DMS 273 (cell line): Measurements from ENCODE around the gene MALT1.
"Not testable (repeated sequence)": the region's sequence is repeated elsewhere in the genome, so short reads cannot be mapped to it uniquely, and the experiment has no call there.

Source experiments
- DNase-seq: peaks from one replicate; lab custom pipeline; 2025; ENCODE audit not compliant: unreplicated experiment; lab: John Stamatoyannopoulos, UW

Gene MALT1

GRCh38 chr18:58770601-58771000, 99.3 kb downstream of the MALT1 start:
- no peak for DNase-seq

GRCh38 chr18:58772161-58772560, 100.9 kb downstream of the MALT1 start:
- no peak for DNase-seq

GRCh38 chr18:58776084-58776483, 104.8 kb downstream of the MALT1 start:
- DNase-seq: peak; percentile 14

GRCh38 chr18:58776541-58776940, 105.3 kb downstream of the MALT1 start:
- DNase-seq: not testable (repeated sequence)

DNA sequence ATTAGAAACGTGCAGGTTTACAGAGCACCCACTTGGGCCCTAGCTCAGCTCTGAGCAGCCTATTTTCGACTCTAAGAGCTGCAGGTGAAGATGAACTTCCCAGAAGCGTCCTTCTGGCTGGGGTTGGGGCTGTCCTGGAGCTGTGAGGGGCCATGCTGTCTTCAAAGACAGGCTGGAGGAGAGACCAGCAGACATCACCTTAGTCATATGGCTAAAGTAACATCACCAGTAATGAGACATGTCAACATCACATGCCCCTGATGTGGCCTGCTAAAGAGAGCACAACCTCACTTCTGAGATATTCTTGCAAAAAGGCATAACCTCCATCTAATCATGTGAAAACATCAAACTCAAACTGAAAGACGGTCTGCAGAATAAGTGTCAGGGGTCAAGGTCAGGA, 106.2 kb downstream of the MALT1 start:
- no peak for DNase-seq

DNA sequence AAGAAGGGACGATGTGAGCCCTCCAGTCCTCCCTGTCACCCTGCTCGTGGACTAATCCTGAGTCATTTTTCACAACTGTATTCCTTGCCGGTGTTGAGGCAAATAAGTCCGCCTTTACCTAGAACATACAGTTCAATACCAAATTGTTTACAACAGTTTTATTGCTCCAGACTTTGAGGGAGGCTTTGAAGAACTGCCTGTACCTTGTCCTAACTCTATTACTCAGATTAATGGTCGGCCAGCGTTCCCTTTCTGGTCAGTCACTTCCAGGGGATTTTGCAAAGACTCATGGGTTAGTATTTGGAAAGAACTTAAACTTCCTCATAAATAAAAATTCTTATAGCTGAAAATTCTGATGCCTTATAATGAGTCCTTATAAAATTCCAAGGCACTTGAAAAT, 108.3 kb downstream of the MALT1 start:
- no peak for DNase-seq

DNA sequence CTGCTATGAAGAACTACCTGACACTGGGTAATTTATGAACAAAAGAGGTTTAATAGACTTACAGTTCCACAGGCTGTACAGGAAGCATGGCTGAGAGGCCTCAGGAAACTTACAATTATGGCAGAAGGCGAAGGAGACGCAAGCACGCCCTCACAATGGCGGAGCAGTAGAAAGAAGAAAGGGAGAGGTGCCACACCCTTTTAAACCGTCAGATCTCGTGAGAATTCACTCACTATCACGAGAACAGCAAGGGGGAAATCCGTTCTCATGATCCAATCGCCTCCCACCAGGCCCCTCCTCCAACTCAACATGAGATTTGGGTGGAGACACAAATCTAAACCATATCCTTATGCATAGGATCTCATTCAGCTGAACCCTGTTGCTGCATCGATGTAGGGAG, 108.8 kb downstream of the MALT1 start:
- DNase-seq: no peak

DNA sequence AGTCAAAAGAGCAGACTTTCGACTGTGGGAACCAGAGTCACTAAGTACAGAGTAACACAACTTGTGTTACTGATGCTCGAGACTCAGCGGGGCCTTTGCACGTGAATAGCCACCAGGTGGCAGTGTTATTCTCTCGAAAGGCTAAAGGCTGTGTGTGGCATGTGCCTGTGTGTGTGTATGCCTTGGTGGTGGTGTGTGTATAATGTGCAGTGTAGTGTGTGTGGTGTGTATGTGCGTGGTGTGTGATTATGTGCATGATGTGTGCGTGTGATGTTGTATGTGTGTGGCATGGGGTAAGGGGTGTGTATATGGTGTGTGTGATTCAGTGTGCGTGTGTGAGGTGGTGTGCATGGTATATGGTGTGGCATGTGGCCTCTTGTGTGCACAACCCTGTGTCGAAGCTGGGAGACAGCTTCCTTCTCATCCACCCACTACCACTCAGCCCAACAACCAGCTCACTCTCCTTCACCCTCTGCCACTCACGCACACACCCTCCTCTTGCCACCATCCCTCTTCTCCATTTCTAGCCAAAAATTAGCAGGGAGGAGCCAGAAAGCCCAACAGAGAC, 110.4 kb downstream of the MALT1 start:
- peak; percentile 91 for DNase-seq

GRCh38 chr18:58784601-58785137, 113.4 kb downstream of the MALT1 start:
- peak; percentile 38 for DNase-seq

DNA sequence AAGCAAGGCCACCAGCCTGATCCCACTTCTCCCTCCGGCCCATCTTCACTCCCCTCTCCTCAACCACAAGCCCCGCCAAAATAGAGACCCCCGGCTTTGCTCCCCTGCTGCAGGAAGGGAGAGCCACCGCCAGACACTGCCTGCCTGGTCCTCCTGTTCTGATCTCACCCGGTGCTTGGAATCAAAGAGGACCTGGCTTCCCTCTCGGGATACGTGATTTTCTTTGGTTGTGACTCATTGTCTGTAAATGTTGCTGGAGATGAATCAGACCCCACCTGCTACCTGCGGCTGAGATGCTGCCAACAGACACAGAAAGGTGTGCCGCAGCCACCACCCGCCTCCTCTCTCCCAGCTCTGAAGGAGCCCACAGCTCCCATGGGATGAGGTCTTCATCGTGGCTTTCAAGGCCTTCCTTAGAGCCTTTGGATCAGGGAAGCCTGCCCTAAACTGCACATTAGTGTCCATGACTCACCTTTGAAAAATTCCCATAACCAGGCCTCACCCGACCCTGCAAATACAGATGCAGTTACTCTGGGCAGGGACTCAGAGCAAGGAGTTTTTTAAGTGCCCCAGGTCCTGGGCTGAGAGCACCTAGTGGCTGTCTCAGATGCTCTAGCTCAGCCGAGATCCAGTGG, 114.0 kb downstream of the MALT1 start:
- peak; percentile 32 for DNase-seq

DNA sequence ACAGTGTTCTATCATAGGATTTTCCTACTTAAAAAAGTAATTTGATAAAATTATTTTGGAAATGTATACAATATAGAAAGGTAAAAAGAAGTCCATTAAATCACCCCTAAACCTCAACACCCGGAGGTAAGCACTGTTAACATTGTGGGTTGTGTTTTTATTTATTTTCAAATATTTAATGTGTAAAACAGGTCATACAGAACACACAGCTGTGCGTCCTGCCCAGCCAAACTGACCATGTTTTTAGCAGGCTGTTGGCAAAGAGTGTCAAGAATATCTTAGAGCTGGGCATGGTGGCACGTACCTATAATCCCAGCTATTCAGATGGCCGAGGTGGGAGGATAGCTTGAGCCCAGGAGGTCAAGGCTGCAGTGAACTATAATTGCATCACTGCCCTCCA, 114.6 kb downstream of the MALT1 start:
- no peak for DNase-seq

DNA sequence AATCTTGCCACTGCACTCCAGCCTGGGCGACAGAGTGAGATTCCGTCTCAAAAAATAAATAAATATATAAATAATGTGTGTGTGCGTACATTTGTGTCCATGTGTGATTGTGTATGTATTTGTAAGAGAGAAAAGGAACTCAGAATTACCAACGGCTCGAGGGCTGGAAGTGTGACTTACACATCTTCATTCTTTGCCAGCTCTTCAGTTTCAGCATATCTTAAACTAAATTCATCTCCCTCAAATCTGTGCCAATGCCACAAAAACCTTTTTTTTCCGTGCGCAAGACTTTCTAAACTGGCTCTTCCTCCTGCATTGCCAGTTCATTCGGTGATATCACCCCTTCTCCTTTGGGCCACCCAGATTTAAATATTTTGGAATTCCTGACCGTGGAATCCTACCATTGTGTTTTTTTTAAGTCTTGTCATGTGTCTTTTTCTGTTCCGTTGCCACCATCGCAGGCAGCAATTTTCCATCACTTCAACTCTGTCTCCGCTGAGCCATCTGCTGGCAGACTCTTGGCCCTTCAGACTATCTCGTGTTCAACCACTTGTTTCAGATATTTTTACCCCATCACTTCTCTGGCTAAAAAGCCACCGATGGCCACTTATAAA, 116.4 kb downstream of the MALT1 start:
- DNase-seq: no peak

GRCh38 chr18:58788470-58788869, 117.2 kb downstream of the MALT1 start:
- no peak for DNase-seq

DNA sequence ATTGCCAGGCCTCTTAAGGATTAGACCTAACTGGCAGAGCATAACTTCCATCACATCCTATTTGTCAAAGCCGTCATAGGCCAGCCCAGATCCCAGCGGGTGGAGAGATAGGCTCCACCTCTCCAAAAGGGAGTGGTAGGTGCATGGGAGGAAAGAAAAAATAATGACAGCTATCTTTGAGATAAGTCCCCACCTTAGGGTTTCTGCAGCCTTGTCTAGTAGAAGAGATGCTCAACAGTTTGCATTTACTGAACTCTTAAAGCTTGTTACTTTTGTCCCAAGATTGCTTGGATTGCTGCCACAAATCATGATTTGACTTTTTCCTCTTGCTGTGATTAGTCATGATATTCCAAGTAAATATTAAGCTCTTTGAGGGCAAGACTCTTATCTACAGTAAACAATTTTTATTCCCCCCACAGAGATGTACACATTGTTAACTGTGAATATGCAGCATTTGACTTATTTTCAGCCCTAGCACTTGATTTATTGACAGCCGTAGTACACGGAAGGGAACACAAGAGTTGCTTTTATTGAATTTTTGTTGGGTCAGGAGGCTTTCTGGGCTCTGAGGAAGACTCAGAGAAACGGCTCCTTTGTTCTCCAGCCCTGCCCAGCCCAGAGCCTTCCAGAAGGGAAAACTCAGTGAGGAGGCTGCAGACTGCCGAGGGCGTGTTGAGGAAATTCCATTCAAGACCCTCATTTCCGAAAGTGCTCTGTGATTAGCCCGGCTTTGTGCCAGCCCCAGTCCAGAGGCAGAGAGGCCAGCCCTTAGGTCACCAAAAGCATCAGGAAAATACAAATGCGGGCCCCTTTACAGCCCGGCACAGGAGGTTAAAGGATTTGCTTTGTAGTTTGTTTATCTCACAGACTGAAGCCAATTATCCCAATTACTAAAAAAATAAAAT, 118.0 kb downstream of the MALT1 start:
- DNase-seq: no peak

- DNase-seq: no peak
Measured at GRCh38 chr18:58789876-58790240, 118.6 kb downstream of the MALT1 start.

DNA sequence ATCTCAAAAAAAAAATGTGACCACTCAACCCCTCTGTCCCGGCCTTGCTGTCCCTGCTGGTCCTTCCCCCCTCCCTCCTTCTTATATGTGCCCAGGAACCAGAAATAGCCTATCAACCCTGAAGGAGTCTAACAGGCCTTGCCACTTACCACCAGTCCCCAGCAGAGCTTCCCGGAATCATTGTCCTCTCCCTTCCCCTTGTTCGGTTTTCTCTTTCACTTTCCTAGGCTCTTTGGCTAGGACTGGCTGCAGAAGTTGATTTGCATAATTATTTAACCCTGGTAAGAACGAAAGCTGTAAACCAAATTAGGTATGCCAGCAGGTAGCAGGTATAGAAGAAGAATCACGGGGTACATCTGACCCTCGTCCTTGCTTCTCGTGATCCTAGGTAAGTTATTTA, 120.8 kb downstream of the MALT1 start:
- no peak for DNase-seq

- no peak for DNase-seq
Measured at GRCh38 chr18:58793361-58793760, 122.1 kb downstream of the MALT1 start.

DNA sequence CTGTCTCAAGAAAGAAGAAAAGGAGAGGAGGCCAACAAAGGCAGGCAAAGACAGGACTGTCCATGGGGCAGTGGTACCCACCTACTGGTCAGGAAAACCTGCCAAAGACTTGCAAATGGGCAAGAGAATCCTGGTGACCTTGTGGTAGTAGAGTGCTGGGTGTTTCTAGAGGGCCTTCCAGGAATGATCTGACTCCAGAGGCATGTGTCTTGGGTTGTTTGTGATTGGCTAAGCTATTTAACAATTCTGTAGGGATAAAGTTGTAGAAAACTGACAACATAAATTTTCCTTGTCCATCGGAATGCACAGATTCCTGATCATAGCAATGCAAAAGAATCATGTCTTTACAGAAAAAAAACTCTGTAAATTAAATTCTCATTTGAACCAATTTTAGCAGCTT, 125.0 kb downstream of the MALT1 start:
- DNase-seq: no peak

DNA sequence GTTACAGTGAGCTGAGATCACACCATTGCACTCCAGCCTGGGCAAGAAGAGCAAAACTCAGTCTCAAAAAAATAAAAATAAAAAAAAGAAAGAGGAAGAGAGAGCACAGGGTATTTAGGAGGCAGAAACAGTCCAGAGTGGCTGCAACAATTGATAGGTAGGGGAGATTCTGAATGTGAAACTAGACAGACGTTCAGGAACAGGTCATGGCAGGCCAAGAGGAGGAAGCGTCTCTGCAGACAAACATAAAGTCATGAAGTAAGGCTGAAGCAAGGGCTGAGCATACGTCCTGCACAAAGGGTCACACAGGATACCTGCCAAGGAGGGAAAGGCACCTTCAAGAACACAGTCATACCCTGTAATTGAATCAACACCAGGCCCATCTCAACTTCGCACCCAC, 129.3 kb downstream of the MALT1 start:
- DNase-seq: no peak

- DNase-seq: no peak
Measured at GRCh38 chr18:58802959-58803358, 131.7 kb downstream of the MALT1 start.

GRCh38 chr18:58803978-58804377, 132.7 kb downstream of the MALT1 start:
- peak; percentile 13 for DNase-seq
